Body of pancreas (tissue), 4 donors: ENCODE data around the gene LTV1.

Experiments used
- CTCF ChIP-seq, 7 experiments: fragments of 450-650 bp in 4 of 7; fragments of 200-600 bp in 3 of 7; sonication (generic) in 3 of 7; IDR thresholded peaks; one replicate each; pipeline ENCODE4 v1.5.1; 2016 to 2019; ENCODE audit warnings: antibody characterized with exemption in 7 of 7
- POLR2A ChIP-seq, 3 donors: fragments of 450-650 bp; IDR thresholded peaks; one replicate each; pipeline ENCODE4 v1.6.1; 2016; ENCODE audit warnings: antibody characterized with exemption in 3 of 3, mild to moderate bottlenecking in 2 of 3

GRCh38 chr6:143857651-143858050 lies 14.5 kb downstream of the LTV1 start:
- TF ChIP-seq CTCF (IDR thresholded peaks at IDR 0.05) (no peak), POLR2A (IDR thresholded peaks at IDR 0.05) (no peak)
